Effector memory CD8-positive, alpha-beta T cell (primary cell): ENCODE measurements around the gene GMFB.

ENCODE experiments used
- ATAC-seq: fragments of 150-1000 bp; cut with Tn5 transposase; replicated peaks from 2 replicates; pipeline ENCODE4 v1.10.0; 2021; ENCODE audit warnings: mild to moderate bottlenecking, moderate library complexity
- DNase-seq, 3 experiments: peaks; one replicate each; pipeline ENCODE4 v3.0.0; 2021
- H3K27ac Mint-ChIP-seq, 2 donors: one replicate each; pipeline ENCODE4 v1.8.0; 2022; ENCODE audit warnings: mild to moderate bottlenecking in 2 of 2, mixed read lengths in 2 of 2, moderate library complexity in 2 of 2
- H3K27me3 Mint-ChIP-seq, 2 donors: one replicate each; pipeline ENCODE4 v1.8.0; 2022; ENCODE audit warnings: mixed read lengths in 2 of 2
- H3K36me3 Mint-ChIP-seq: one replicate; pipeline ENCODE4 v1.8.0; 2022; ENCODE audit warnings: mild to moderate bottlenecking, moderate library complexity, mixed read lengths; ENCODE audit not compliant: insufficient read depth
- H3K4me1 Mint-ChIP-seq, 2 donors: one replicate each; pipeline ENCODE4 v1.8.0; 2022; ENCODE audit warnings: low read depth in 2 of 2, mixed read lengths in 2 of 2
- H3K4me3 Mint-ChIP-seq, 2 donors: one replicate each; pipeline ENCODE4 v1.8.0; 2022; ENCODE audit warnings: mild to moderate bottlenecking in 2 of 2, mixed read lengths in 2 of 2, moderate library complexity in 2 of 2
- H3K9me3 Mint-ChIP-seq, 2 donors: one replicate each; pipeline ENCODE4 v1.8.0; 2022; ENCODE audit warnings: mixed read lengths in 2 of 2

GMFB gene

DNA sequence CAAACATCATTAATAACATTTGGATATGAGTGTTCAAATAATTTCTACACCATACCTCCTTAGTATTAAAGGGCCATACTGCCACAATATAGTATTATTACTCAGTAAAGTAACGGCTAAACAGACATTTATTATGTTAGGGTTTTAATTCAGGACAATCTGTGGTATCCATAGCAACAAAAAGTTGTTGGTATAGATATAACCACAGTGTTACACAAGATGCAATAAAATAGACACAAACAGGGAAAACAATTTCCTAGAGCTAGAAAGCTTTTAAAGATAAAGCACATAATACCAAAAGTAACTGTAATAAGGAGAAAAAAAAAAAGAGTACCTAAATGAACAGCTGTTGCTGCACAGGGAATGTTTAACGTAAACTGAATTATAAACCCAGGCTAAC, 63.7 kb downstream of the GMFB start:
- Mint-ChIP-seq H3K4me3 (no peak overlapping the region), H3K36me3 (peaks cover 30% of the 10 kb centered on the region), H3K27me3 (no peaks in the 10 kb centered on the region)

More for the DNA sequence above, 63.7 kb downstream of the GMFB start:
- Mint-ChIP-seq H3K27ac (no peak overlapping the region), H3K4me1 (peaks cover 2 to 13% of the 10 kb centered on the region in 2 donors), H3K9me3 (no peaks in the 10 kb centered on the region)
- ATAC-seq (no peak), DNase-seq (no peak)
